HG03457 (cell line): ENCODE measurements around the gene MARCO.

Experiments used
- ATAC-seq: cut with Tn5 transposase; IDR thresholded peaks from one replicate; pipeline ENCODE4 v1.9.1; 2021; ENCODE audit warnings: moderate number of reproducible peaks; ENCODE audit not compliant: unreplicated experiment

Gene MARCO

DNA sequence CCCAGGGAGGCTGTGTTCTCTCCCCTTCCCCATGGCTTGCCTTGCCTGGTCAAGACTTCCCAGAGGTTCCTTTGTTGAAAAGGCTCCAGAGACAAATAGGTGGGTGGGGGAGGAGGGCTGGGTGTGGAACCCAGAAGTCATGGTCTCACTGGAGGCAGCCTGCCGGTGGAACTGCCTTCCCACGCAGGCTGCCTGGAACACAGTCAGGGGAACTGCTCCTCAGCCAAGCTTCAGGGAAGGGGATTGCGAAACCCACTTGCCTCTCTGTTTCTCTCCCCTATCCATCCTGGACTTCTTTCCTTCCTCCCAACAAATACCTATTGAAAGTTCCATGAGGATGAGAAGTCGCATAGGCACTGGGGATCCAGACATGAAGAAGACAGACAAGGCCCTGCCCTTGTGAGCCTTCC, 31.6 kb downstream of the MARCO start:
- ATAC-seq = no peak

- no peak for ATAC-seq
These were observed 32.4 kb downstream of the MARCO start for GRCh38 chr2:118974103-118974993.

DNA sequence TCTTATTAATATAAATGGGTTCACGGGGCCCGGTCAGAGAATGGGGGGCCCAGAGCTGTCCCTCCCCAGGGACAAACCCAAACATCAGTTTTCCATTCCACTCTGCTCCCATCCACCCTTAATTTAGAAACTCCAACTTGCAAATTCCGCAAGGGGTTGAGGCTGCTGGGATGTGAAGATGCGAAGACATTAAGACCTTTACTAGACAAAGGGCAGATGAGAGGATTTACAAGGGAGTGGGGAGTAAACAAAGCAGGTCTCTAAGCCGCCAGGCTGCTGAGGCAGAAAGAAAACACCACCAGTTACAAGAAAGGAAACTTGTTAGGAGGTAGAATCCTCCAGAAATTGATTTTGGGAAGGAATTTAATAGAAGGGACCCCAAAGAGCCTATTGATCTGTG, 33.1 kb downstream of the MARCO start:
- ATAC-seq = no peak

GRCh38 chr2:118978064-118978463, 36.1 kb downstream of the MARCO start:
- ATAC-seq = no peak

DNA sequence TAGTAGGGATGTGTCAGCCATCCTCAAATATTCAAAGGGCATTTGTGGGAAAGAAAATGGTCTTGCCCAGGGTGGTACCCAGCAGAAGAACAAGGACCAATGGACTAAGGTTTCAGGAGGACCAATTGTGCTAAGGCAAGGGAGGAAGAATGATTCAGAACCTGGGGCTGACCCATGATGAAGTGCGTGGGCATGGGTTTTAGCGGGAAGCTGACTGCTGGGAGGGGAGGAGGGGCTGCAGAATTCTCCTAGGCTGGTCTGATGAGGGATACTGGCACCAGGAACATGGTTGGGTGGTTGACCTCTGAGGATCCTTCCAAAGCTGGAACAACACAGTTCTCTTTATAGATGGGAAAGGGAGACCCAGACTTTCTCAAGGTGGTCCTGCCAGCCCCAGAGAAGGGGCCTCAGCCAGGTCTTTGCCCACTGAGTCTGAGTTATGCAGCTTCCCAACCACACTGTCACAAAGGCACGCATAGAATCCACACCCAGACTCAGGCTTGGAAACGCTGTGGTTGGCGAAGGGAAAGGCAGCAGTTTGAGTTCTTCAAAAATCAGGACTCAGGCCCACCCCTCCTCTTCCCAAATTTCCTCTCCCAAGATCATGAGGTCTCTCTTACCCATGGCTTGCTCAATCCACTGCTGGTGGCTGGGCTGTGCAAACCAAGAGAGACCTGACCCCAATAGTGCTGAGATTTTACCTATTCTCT, 37.3 kb downstream of the MARCO start:
- no peak for ATAC-seq

- ATAC-seq = no peak
These were observed 38.0 kb downstream of the MARCO start for GRCh38 chr2:118980022-118980421.

GRCh38 chr2:118980573-118980972, 38.6 kb downstream of the MARCO start:
- ATAC-seq = no peak

GRCh38 chr2:118981632-118982031, 39.6 kb downstream of the MARCO start:
- no peak for ATAC-seq

DNA sequence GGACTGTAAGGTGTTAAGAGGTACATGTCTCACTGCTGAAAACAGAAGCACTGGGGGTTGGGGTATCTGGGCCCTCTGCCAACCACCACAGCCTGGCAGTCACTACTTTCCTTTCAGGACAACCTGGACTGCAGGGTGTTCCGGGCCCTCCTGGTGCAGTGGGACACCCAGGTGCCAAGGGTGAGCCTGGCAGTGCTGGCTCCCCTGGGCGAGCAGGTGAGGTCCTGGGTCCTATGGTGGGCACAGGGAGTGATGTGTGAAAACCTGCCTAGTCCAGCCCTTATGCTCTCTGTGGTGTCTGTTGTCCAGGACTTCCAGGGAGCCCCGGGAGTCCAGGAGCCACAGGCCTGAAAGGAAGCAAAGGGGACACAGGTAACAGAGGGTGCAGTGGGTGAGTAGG, 40.0 kb downstream of the MARCO start:
- no peak for ATAC-seq

DNA sequence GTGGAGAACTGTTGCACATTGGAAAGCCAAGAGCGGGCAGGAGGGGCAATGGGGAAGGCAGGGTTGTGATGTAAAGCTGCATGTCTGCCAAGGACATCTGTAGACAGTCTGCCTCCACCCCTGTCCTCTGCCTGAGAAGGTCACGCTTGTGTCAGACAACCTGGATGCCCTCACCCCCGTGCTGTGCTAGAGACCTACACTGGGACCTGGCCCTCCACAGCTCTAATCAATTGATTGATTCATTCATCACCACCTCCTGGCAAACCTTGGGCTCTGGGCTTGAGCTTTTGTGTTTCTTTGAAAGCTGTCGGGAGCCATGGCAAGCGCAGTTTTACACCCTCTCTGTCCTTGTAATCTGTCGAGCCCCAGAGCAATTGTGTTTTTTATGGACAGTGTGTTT, 41.1 kb downstream of the MARCO start:
- no peak for ATAC-seq

DNA sequence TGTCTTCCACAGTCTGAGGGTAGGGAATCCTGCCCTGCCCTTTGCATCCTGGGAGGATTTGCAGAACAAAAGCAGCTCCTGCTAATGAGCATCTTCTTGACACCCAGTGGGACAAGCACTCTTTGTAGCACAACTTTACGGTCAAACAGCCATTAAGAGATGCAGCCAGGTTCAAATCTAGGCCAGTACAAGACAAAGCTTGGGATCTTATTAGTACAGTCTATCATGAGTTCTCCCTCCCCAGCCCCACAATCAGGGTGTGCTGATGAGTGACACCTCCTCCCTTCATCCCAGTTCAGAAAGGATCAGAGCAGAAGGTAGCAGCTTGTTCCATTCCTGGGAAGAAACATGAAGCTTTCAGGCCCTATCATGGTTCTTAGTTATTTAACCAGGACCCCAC, 41.9 kb downstream of the MARCO start:
- no peak for ATAC-seq

GRCh38 chr2:118986738-118987137, 44.7 kb downstream of the MARCO start:
- ATAC-seq = no peak

DNA sequence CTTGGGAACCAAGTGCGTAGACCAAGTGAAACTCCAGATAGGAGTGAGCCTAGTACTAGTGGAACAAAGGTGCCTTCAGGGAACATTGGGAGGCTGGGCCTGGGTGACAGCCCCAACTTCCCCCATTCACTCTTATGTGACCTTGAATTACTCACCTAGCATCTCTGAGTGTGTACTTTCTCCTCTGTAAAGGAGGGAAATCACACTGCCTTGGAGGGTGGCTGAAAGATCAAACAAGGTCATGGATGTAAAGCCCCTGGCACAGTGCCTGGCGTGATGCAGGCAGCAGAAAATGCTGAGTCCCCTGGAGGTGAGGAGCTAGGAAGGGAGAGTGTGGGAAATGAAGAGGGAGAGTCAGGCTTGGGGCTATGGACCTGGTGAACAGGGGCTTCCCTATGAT, 45.9 kb downstream of the MARCO start:
- ATAC-seq = no peak

DNA sequence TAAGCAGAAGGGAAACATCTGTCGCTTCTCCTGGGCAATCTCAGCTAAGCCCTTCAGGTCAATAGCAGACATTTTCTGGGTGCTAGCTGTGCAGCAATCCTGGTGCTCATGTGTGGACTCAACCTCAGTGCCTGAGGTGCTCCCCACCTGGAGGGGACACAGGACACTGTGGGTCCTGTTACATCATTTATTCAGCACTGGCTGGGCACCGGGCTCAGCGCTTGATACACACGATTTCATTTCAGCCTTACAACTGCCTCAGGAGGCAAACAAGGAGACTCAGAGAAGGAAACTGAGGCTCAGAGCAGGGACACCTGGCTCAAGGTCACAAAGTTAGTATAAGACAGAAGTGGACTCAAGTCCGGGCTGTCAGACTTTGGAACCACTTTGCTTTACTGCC, 46.7 kb downstream of the MARCO start:
- ATAC-seq = no peak

GRCh38 chr2:118989481-118989880, 47.5 kb downstream of the MARCO start:
- ATAC-seq = no peak

DNA sequence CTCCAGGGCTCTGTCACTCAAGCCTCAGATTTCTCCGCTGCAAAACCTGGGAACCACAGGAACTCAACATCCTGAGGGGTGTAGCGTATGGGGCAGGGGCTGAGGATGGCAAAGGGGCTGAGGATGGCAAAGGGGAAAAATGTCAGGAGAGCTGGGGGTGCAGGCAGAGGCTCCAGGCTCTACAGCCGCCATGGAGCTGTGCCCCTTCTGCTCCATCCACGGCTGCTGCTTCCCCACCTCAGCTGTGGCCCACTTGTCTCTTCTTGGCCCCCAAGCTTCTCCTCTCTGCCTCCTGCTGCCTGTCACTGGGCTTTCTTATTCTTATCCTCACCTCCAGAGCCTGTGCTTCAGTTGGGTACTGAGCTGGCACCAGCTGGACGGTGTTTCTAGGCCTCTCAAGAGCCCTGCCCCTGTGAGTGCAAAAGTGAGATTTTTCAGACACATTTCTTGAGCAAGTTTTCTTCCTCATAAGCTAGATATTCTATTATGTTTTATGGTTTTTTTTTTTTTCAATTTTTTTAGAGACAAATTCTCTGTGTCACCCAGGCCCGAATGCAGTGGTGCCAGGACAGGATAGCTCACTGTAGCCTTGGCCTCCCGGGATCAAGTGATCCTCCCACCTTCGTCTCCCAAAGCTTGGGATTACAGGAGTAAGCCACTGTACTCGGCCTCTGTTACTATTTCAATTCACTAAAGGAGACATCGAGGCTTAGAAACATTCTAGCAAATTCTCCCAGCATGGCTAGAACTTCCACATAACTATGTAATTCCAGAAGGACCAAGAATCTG, 49.0 kb downstream of the MARCO start:
- no peak for ATAC-seq

DNA sequence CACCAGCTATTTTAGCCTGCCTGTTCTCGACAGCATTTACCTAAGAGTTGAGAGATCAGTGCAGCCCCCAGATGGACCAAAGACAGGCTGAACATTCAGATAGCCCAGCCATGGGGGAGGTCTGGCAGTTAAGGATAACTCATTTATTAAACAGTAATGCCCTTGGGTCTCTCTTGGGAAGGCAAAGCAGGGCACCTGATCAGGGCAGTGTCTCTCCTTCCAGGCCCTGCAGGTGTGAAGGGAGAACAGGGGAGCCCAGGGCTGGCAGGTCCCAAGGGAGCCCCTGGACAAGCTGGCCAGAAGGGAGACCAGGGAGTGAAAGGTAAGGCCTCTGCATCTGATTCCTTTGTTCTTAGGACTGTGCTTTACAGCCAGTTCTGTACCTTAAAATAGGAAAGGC, 49.6 kb downstream of the MARCO start:
- no peak for ATAC-seq

DNA sequence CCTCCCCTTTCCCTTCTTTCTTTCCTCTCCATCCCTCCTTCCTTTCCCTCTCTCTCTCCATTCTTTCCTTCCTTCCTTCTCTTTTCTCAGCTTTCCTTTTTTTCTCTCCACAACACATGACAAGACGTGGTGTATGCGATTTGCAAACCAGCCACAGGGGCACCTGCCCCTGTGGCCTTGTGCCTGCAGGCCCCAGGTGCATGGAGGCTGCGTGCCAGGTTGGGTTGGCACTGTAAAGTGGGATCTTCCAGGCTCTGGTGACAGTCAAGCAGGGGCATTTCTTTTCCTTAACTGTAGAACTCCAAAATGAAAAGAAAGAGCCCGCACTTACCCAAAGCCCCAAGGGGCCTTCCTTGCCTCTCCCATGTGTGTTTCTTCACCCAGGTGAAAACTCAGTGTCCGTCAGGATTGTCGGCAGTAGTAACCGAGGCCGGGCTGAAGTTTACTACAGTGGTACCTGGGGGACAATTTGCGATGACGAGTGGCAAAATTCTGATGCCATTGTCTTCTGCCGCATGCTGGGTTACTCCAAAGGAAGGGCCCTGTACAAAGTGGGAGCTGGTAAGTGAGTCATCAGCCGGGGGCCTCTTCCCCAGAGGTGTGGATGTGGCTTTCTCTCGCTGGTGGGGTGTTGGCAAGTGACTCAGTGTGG, 50.9 kb downstream of the MARCO start:
- ATAC-seq = no peak

GRCh38 chr2:118993392-118993752, 51.4 kb downstream of the MARCO start:
- ATAC-seq = no peak

DNA sequence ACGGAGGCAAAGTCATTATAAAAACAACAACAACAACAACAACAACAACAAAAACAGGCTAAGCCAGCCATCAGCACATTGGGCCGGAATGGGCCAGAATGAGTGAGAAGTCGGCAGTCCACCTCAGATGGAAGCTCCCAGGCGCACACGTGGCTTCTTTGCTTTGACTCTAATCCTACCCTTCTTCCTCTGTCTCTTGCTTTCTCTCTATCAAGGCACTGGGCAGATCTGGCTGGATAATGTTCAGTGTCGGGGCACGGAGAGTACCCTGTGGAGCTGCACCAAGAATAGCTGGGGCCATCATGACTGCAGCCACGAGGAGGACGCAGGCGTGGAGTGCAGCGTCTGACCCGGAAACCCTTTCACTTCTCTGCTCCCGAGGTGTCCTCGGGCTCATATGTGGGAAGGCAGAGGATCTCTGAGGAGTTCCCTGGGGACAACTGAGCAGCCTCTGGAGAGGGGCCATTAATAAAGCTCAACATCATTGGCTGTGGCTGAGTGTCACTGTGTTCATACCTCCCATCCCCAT, 52.2 kb downstream of the MARCO start:
- ATAC-seq = no peak

DNA sequence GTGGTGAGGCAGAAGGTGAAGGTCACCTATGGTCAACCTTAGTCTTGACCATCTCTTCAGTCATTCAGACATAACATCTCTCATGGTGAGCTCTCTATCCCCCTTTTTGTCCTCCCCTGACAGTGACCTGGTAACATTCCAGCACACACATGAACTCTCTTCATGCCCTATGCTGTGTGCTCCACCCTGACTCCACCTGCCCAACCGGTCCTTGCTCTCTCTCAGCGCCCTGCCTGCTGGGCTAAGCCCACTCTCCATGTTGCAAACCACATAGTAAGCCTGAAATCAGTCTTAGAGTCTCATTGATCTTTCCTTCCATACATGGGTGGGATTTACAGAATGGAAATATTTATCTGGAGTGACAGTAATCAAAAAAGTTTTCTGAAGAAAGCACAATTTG, 52.8 kb downstream of the MARCO start:
- no peak for ATAC-seq
